HG03280 (cell line): ENCODE measurements around the gene MAP2.

ENCODE experiments used
- ATAC-seq: cut with Tn5 transposase; IDR thresholded peaks from one replicate; pipeline ENCODE4 v1.9.1; 2021; ENCODE audit warnings: mild to moderate bottlenecking, moderate library complexity; ENCODE audit not compliant: unreplicated experiment

Gene MAP2

GRCh38 chr2:209636076-209636475 is 212.2 kb downstream of the MAP2 start:
- ATAC-seq = no peak

- no peak for ATAC-seq
These were observed 213.4 kb downstream of the MAP2 start for GRCh38 chr2:209637293-209637692.

DNA sequence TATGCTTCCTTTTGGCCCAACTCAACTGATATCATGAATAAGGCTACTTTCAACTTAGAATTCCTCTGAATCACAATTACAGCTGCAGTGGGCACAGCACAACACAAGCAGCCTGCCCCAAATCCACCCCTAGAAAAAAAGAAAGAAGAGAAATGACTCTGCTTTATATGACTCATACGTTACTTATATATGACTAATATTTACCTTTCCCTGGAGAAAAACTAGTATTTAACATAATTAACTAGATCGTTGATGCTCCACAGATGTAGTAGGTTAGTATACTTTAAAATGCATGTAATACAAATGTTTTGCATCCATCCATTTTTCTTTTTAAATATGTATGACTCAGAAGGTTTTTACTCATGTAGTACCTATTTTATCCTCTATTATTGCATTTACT is 214.5 kb downstream of the MAP2 start:
- no peak for ATAC-seq

DNA sequence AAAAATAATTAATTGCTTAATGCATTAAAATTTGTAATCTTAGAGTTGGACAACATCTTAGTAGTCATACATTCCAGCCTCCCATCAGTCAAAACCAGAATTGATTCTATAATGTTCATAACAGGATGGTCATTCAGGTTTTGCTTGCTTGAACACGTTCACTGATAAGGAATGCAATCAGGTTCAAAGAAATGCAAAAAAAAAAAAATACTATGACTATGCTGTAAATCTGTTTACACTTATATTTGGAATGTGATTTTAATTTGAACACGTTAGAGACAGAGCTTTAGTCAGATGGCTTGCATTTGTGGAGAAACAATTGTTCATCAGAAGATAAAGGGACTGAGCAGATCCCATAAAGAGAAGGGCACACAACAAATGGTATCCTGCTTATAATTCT is 216.5 kb downstream of the MAP2 start:
- ATAC-seq = no peak

GRCh38 chr2:209642146-209642820 is 218.4 kb downstream of the MAP2 start:
- ATAC-seq = no peak

GRCh38 chr2:209644842-209645241 is 221.0 kb downstream of the MAP2 start:
- ATAC-seq = no peak

DNA sequence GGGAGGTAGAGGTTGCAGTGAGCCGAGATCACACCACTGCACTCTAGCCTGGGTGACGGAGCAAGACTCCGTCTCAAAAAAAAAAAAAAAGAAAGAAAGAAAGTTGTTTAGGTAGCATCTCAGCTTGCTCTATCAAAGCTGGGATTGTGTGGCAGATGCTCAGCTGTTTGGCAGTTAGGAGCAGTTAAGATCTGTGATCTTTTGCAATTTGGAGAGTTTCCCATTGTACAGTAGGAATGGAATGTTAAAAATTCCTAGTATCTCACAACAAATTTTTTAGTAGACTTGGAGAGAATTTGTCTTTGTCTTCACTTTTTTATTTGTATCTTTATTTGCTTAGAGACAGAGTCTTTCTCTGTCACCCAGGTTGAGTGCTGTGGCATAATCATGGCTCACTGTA is 224.9 kb downstream of the MAP2 start:
- no peak for ATAC-seq

- ATAC-seq = no peak
These were observed 229.3 kb downstream of the MAP2 start for GRCh38 chr2:209653134-209653533.

DNA sequence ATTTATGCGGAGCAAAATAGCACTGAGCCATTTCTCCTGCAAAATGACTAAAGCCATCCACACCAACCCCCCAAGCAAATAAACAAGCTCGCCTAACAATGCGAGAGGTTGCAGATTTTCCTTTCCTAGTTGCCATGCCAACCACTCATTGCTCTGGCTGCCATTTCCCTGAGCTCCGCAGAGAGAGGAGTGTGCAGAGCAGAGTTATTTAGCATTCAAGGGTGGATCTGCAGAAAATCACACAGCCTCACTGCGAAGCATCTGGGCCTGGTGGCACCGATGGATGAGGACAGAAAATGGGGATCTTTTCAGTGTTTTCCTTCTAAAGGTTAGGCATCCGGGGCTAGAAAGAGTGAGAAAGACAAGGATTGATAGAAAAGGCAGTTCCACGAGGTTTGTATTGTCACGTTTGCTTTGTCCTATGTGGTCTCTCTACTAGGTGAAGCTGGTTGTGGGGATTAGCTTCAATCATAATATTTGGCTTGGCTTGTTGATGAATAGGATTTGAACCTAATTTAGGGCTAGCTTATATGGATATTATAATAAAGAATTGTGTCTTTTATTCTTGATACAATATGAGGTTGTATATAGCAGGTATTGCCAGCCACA is 237.5 kb downstream of the MAP2 start:
- no peak for ATAC-seq

- no peak for ATAC-seq
These were observed 238.2 kb downstream of the MAP2 start for GRCh38 chr2:209662021-209662420.

- ATAC-seq = no peak
These were observed 239.3 kb downstream of the MAP2 start for GRCh38 chr2:209663139-209663538.

GRCh38 chr2:209663656-209664055 is 239.8 kb downstream of the MAP2 start:
- no peak for ATAC-seq

GRCh38 chr2:209666296-209666695 is 242.4 kb downstream of the MAP2 start:
- ATAC-seq = no peak

DNA sequence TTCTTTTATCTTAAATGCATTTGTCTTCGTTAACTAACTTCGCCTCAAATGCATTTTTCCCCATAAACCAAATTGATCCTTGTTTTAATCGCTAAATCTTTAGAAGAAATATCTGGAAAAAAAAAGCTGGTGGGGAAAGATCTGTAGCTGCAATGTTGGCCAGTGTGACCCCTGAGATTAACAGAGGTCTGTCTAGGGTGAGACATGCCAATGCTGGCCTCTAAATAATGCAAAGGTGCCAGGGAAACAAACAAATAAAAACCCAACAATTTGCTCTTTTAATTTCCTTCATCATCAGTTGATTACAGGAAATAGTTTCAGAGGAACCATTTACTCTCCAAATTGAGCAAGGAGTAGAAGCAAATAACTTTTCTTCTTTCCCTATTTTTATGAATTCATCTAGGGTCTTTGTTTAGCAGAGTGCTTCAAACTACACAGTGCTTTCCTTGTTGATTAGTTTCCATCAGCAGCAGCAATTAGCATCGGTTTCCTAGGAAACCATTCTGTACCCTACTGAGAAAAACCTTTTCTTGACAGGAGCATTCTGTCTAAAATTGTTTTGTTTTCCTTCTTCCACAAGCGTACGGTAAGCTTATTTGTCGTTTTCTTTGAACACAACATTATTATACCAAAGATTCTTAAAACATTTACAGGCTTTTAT is 247.3 kb downstream of the MAP2 start:
- ATAC-seq = no peak

GRCh38 chr2:209673811-209674210 is 250.0 kb downstream of the MAP2 start:
- ATAC-seq = no peak

GRCh38 chr2:209680596-209680995 is 256.7 kb downstream of the MAP2 start:
- no peak for ATAC-seq

DNA sequence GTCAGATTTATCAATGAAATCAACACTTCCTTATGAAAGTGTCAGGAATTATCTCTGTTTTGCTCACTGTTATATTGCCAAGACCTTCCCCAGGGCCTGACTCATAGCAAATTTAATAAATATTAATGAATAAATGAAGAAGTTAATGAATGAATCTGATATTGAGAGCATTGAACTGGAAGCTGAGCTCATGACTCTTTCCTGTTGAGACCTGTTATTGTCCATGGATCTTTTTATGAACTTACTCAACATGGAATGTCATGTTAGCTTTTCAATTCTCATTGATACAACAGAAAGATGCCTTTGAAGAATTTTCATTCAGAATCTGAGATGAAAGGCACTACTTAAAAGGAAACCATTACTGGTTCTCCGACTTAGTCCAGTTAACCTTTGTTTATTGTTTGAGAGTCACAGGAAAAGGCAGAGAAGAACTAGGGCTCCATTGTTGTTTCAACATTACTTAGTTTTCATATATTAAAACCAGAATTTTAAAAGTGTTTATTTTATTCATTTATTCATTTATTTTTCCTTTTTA is 257.4 kb downstream of the MAP2 start:
- ATAC-seq = no peak

- no peak for ATAC-seq
These were observed 258.8 kb downstream of the MAP2 start for GRCh38 chr2:209682646-209683045.

- ATAC-seq = no peak
These were observed 261.5 kb downstream of the MAP2 start for GRCh38 chr2:209685340-209685739.

GRCh38 chr2:209685963-209686362 is 262.1 kb downstream of the MAP2 start:
- ATAC-seq = no peak

- ATAC-seq = no peak
These were observed 262.6 kb downstream of the MAP2 start for GRCh38 chr2:209686448-209686847.

GRCh38 chr2:209687323-209687969 is 263.6 kb downstream of the MAP2 start:
- no peak for ATAC-seq
